Neural cell (in vitro differentiated cells): ENCODE results near the gene PHF23. TPM values are rescaled to one million over a fixed set of nuclear protein-coding genes. Genes with fewer than 3 reads are reported as not detected.

Experiments
- H2AFZ ChIP-seq: fragments of 200-600, 300-800 bp; sonication (generic), shearing (Covaris generic); 2 replicates; pipeline ENCODE4 v1.6.0; 2014; ENCODE audit warnings: low read depth, mild to moderate bottlenecking, antibody characterized with exemption, low read length, moderate library complexity
- H3F3A ChIP-seq: fragments of 200-600 bp; shearing (Covaris generic); 2 replicates; pipeline ENCODE4 v1.6.1; 2016; ENCODE audit warnings: mild to moderate bottlenecking, moderate library complexity, mixed read lengths, antibody characterized with exemption, low read length; ENCODE audit not compliant: insufficient read depth, poor library complexity, severe bottlenecking
- H3K27ac ChIP-seq: fragments of 200-600, 300-800 bp; sonication (generic), shearing (Covaris generic); 2 replicates; pipeline ENCODE4 v1.5.1; 2014; ENCODE audit warnings: mild to moderate bottlenecking, low read length, moderate library complexity
- H3K27me3 ChIP-seq: fragments of 300-800, 200-600 bp; sonication (generic), shearing (Covaris generic); 2 replicates; pipeline ENCODE4 v1.6.0; 2014; ENCODE audit warnings: mild to moderate bottlenecking, low read depth, low read length, moderate library complexity; ENCODE audit not compliant: insufficient read depth
- H3K36me3 ChIP-seq: fragments of 300-800, 200-600 bp; sonication (generic), shearing (Covaris generic); 2 replicates; pipeline ENCODE4 v1.5.1; 2014; ENCODE audit warnings: mild to moderate bottlenecking, antibody characterized with exemption, low read length, moderate library complexity; ENCODE audit not compliant: insufficient read depth
- H3K4me2 ChIP-seq: fragments of 300-800, 200-600 bp; sonication (generic), shearing (Covaris generic); 2 replicates; pipeline ENCODE4 v1.6.0; 2014; ENCODE audit warnings: mild to moderate bottlenecking, low read length
- H3K4me3 ChIP-seq: fragments of 300-800, 200-600 bp; sonication (generic), shearing (Covaris generic); 2 replicates; pipeline ENCODE4 v1.5.1; 2014; ENCODE audit warnings: mild to moderate bottlenecking, low read length, moderate library complexity
- H3K79me2 ChIP-seq: fragments of 200-600 bp; shearing (Covaris generic); replicated peaks from 2 replicates; pipeline ENCODE4 v1.6.0; 2014; ENCODE audit warnings: mild to moderate bottlenecking, low read length, moderate library complexity; ENCODE audit not compliant: insufficient read depth
- H3K9ac ChIP-seq: fragments of 300-800, 200-600 bp; sonication (generic), shearing (Covaris generic); 2 replicates; pipeline ENCODE4 v1.6.1; 2016; ENCODE audit warnings: mild to moderate bottlenecking, low read length, mixed read lengths
- H3K9me2 ChIP-seq: fragments of 200-600 bp; shearing (Covaris generic); 2 replicates; pipeline ENCODE4 v1.6.1; 2016; ENCODE audit warnings: mild to moderate bottlenecking, low read length, mixed read lengths; ENCODE audit not compliant: insufficient read depth
- H3K9me3 ChIP-seq: fragments of 200-600, 300-800 bp; sonication (generic), shearing (Covaris generic); 2 replicates; pipeline ENCODE4 v1.6.1; 2016; ENCODE audit warnings: mild to moderate bottlenecking, mixed run types, low read length, moderate library complexity, mixed read lengths
- H4K20me1 ChIP-seq: fragments of 200-600 bp; shearing (Covaris generic); 2 replicates; pipeline ENCODE4 v1.6.1; 2016; ENCODE audit warnings: mild to moderate bottlenecking, mixed run types; ENCODE audit not compliant: insufficient read depth
- EP300 ChIP-seq: fragments of 450-650 bp; conservative IDR thresholded peaks from 2 replicates; pipeline ENCODE4 v1.6.1; 2014; ENCODE audit warnings: antibody characterized with exemption, mild to moderate bottlenecking, moderate library complexity; ENCODE audit not compliant: poor library complexity, severe bottlenecking
- EZH2 ChIP-seq: fragments of 200-600, 300-800 bp; shearing (Covaris generic), sonication (generic); IDR thresholded peaks from 2 replicates; pipeline ENCODE4 v1.6.1; 2014; ENCODE audit warnings: antibody characterized with exemption, low read length, borderline replicate concordance, mild to moderate bottlenecking; ENCODE audit not compliant: insufficient read depth, poor library complexity, severe bottlenecking
- MXI1 ChIP-seq: fragments of 450-650 bp; conservative IDR thresholded peaks from 2 replicates; pipeline ENCODE4 v1.6.1; 2014; ENCODE audit warnings: antibody characterized with exemption, mild to moderate bottlenecking; ENCODE audit not compliant: poor library complexity, severe bottlenecking
- POLR2AphosphoS5 ChIP-seq: IDR thresholded peaks from 2 replicates; pipeline ENCODE4 v1.6.1; 2012
- RAD21 ChIP-seq: fragments of 450-650 bp; conservative IDR thresholded peaks from 2 replicates; pipeline ENCODE4 v1.6.1; 2014; ENCODE audit warnings: antibody characterized with exemption, mild to moderate bottlenecking, moderate library complexity
- SMC3 ChIP-seq: fragments of 450-650 bp; conservative IDR thresholded peaks from 2 replicates; pipeline ENCODE4 v1.6.1; 2014; ENCODE audit warnings: antibody characterized with exemption, mild to moderate bottlenecking, moderate library complexity; ENCODE audit not compliant: poor library complexity
- TAF1 ChIP-seq: IDR thresholded peaks from 2 replicates; pipeline ENCODE4 v1.6.1; 2012; ENCODE audit warnings: low read depth
- polyA plus RNA-seq: library from polyadenylated mRNA; depleted of rRNA; stranded (reverse); fragments of >200 nt; gene quantifications from 2 replicates; pipeline ENCODE4 v1.2.3, GENCODE V29; 2014
- TF ChIP-seq, protein P1 (sequence below): IDR thresholded peaks from 2 replicates; pipeline ENCODE4 v1.6.1; 2012; ENCODE audit warnings: borderline replicate concordance
- TF ChIP-seq, protein P2 (sequence below): fragments of 450-650 bp; IDR thresholded peaks from 2 replicates; pipeline ENCODE4 v1.5.1; 2014; ENCODE audit warnings: antibody characterized with exemption, mild to moderate bottlenecking, moderate library complexity; ENCODE audit not compliant: poor library complexity, severe bottlenecking

PHF23 gene
- polyA plus RNA-seq, 1 donor from 2014 or later: 55.7 TPM

DNA sequence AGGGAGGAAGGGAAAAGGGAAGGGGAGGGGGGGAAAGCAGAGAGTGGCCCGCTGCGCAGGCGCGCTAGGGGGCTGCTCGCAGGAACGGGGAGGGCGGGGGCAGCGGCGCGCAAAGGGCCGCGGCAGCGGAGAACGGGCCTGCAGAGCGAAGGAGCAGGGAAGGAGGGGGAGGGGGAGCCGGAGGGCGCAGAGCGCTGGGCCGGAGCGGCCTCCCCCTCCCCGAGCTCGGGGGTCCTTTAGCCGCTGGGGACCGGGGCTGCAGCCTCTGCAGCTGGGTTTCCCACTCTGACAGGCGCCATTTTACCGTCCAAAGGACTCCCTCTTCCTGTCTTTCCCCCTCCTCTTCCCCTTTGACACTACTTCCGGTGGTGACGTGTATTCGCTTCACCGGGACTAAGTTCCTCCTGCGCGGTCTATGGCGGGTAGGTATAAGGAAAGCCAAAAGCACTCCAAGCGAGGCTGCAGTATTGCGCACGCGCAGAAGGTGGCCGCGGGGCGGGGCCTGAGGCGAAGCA lies 12.5 kb upstream of the PHF23 start, which contains the start of gene CTDNEP1:
CTDNEP1 (minus strand) TSS at position 74 of the 515 bp plus-strand sequence. CDS start 438 bp downstream, outside the sequence.
- no peak for TF ChIP-seq RAD21
- TF ChIP-seq, protein P1, sequence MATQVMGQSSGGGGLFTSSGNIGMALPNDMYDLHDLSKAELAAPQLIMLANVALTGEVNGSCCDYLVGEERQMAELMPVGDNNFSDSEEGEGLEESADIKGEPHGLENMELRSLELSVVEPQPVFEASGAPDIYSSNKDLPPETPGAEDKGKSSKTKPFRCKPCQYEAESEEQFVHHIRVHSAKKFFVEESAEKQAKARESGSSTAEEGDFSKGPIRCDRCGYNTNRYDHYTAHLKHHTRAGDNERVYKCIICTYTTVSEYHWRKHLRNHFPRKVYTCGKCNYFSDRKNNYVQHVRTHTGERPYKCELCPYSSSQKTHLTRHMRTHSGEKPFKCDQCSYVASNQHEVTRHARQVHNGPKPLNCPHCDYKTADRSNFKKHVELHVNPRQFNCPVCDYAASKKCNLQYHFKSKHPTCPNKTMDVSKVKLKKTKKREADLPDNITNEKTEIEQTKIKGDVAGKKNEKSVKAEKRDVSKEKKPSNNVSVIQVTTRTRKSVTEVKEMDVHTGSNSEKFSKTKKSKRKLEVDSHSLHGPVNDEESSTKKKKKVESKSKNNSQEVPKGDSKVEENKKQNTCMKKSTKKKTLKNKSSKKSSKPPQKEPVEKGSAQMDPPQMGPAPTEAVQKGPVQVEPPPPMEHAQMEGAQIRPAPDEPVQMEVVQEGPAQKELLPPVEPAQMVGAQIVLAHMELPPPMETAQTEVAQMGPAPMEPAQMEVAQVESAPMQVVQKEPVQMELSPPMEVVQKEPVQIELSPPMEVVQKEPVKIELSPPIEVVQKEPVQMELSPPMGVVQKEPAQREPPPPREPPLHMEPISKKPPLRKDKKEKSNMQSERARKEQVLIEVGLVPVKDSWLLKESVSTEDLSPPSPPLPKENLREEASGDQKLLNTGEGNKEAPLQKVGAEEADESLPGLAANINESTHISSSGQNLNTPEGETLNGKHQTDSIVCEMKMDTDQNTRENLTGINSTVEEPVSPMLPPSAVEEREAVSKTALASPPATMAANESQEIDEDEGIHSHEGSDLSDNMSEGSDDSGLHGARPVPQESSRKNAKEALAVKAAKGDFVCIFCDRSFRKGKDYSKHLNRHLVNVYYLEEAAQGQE: peak; percentile 45
- no peak for TF ChIP-seq SMC3
- peak; percentile 11 for TF ChIP-seq TAF1
- TF ChIP-seq MXI1: no peak
- TF ChIP-seq, protein P2, sequence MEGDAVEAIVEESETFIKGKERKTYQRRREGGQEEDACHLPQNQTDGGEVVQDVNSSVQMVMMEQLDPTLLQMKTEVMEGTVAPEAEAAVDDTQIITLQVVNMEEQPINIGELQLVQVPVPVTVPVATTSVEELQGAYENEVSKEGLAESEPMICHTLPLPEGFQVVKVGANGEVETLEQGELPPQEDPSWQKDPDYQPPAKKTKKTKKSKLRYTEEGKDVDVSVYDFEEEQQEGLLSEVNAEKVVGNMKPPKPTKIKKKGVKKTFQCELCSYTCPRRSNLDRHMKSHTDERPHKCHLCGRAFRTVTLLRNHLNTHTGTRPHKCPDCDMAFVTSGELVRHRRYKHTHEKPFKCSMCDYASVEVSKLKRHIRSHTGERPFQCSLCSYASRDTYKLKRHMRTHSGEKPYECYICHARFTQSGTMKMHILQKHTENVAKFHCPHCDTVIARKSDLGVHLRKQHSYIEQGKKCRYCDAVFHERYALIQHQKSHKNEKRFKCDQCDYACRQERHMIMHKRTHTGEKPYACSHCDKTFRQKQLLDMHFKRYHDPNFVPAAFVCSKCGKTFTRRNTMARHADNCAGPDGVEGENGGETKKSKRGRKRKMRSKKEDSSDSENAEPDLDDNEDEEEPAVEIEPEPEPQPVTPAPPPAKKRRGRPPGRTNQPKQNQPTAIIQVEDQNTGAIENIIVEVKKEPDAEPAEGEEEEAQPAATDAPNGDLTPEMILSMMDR: no peak
- no peak for TF ChIP-seq EP300
- TF ChIP-seq POLR2AphosphoS5: peak; percentile 78
- Histone ChIP-seq H3F3A (no peaks in the 10 kb centered on the region), H3K9me2 (no peaks in the 10 kb centered on the region), H2AFZ (peak within 1 kb of the TSS; percentile 62), H3K27ac (peak within 1 kb of the TSS; percentile 97), H3K36me3 (no peaks in the 10 kb centered on the region), H3K9ac (peak within 1 kb of the TSS; percentile 88), H3K9me3 (no peaks in the 10 kb centered on the region), H3K4me2 (peak within 1 kb of the TSS; percentile 95), H3K4me3 (peak within 1 kb of the TSS; percentile 70), H3K79me2 (peaks cover 55% of the 10 kb centered on the region), H3K27me3 (no peaks in the 10 kb centered on the region), H4K20me1 (no peaks in the 10 kb centered on the region)

DNA sequence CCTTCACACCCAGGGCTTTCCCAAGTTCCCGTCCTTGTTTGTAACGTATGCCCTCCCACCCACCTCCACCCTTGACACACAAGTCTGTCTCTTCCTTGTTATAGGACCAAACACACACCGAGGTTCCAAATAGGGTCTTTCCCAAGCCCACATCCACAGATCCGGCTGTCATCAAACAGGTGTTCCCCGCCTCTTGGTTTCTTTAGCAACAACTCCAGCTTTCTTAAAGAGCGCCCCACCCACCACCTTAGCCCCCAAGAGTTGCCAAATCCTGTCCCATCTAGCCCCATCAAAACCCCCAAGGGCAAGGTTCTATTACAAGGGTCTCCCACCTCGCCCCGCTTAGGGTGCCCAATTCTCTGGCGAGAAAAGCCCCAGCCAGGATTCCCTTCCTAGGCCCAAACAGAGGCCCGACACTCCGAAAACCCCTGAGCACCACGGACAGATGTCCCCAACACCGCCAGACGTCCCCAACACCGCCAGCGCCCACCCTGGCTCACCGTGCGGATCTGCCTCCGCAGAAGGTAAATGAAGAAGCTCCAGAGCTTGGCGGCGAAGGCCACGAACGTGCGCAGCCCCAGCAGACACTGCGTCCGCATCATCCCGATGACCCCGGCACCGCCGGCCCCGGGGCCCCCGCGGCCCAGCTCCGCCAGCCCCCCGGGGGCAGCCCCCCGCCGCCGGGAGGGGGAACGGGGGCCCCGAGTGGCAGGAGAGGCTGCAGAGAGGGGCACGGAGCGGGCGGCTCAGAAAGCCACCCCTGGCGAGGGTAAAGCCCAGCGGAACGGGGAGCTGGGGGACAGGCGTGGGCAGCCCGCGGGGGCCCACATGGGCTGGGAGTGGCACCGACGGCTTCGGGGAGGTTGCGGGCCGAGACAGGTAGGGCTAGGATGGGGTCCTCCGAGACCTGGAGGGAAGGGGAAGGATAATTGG lies 11.7 kb upstream of the PHF23 start:
- Histone ChIP-seq H3K9me3 (no peaks in the 10 kb centered on the region), H4K20me1 (no peaks in the 10 kb centered on the region), H3K27me3 (no peaks in the 10 kb centered on the region), H3K4me3 (peak overlapping the region; percentile 70), H3K9ac (peak overlapping the region; percentile 88), H3K4me2 (peak overlapping the region; percentile 80), H3K27ac (peak overlapping the region; percentile 97), H3K9me2 (no peaks in the 10 kb centered on the region), H2AFZ (no peak overlapping the region), H3K79me2 (peaks cover 55% of the 10 kb centered on the region), H3F3A (no peaks in the 10 kb centered on the region), H3K36me3 (no peaks in the 10 kb centered on the region)
- TF ChIP-seq MXI1 (peak; percentile 8), EP300 (no peak), POLR2AphosphoS5 (no peak), SMC3 (no peak), EZH2 (no peak), RAD21 (no peak), TAF1 (peak; percentile 52)
- TF ChIP-seq, protein P1: no peak
- TF ChIP-seq, protein P2: no peak
